GM18498 (cell line): ENCODE measurements around the gene ADAMTS13.

Source experiments
- ATAC-seq: cut with Tn5 transposase; IDR thresholded peaks from one replicate; pipeline ENCODE4 v1.9.1; 2021; ENCODE audit warnings: mild to moderate bottlenecking, moderate library complexity; ENCODE audit not compliant: unreplicated experiment

The ADAMTS13 gene

GRCh38 chr9:133470427-133470924 lies 48.3 kb downstream of the ADAMTS13 start:
- no peak for ATAC-seq

- ATAC-seq, result no peak
Observed at GRCh38 chr9:133470988-133471387, 48.8 kb downstream of the ADAMTS13 start.

DNA sequence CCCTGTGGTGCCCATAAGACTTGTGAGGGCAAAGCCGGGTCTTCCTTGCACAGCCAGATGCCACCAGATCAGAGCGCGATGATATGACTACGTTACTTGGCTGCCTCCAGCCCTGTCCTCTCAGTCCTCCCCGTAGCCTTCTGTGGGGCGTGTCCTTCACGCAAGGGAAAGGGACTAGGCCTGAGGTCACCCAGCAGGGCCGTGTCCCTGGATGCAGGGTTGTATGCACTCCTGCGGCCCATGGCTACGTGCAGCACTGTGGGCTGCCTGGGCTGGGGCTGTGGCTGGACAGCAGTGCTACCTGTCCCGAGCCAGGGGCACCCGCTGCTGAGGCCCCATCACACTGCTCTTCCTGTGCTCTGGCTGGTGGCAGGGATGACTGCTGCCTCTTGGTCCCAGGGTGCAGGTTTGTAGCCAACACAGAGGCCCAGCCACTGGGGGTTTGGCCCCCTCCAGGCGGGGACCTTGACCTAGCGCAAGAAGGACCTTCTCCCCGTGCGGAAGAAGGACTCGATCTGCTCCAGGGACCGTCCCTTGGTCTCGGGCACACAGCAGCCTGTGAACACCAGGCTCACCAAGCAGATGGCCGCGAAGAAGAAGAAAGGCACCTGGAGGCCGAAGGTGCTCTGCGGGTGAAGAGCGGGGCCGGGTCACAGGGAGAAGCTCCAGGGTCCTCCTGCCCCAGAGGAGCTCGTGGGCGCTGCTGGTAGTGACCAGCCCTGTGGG lies 49.5 kb downstream of the ADAMTS13 start:
- ATAC-seq, result no peak

GRCh38 chr9:133472277-133472645 lies 50.1 kb downstream of the ADAMTS13 start:
- no peak for ATAC-seq

DNA sequence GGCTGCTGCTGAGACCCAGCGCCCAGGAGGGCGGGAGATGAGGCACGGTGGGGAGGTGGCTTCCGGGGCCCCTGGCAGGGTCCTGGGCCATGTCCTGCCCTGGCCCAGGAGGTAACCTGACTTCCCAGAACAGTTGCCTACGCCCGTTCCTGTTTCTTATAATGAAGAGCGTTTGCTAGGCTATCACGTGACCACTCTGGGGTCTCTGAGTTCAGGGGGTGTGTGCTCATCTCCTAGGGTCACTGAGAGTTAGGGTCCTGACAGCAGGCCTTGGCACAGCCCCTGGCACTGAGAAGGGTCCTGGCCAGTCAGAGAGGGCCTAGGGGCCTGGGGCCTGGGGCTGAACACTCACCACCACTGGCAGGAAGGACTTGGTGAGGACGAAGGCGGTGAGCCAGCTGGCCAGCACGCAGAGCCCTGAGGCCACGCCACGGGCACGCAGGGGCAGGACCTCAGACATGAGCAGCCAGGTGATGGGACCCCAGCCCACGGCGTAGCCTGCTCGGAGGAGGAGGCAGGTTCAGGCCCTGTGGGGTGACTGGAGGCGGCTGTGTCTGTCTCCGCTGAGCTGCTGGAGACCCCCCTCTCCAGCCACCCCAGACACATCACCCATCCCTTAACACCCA lies 50.7 kb downstream of the ADAMTS13 start:
- ATAC-seq, result no peak

GRCh38 chr9:133473743-133474142 lies 51.6 kb downstream of the ADAMTS13 start:
- no peak for ATAC-seq

DNA sequence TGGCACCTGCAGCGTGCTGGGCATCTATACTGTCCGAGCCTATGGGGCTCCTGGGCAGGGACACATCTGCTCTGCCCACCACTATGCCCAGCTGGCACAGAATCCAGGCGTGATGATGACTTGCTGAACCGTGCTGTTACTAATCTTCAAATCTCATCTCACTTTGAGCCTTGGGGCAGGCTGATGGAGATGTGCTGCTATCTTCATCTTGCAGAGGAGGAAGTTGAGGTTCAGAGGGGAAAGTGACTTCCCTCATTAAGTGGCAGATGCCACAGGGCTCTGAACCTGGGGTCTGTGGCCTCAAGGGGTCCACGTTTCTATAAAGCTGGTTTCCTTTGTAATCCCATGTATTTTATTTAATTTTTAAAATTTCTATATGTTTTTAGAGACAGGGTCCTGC lies 52.0 kb downstream of the ADAMTS13 start:
- no peak for ATAC-seq

DNA sequence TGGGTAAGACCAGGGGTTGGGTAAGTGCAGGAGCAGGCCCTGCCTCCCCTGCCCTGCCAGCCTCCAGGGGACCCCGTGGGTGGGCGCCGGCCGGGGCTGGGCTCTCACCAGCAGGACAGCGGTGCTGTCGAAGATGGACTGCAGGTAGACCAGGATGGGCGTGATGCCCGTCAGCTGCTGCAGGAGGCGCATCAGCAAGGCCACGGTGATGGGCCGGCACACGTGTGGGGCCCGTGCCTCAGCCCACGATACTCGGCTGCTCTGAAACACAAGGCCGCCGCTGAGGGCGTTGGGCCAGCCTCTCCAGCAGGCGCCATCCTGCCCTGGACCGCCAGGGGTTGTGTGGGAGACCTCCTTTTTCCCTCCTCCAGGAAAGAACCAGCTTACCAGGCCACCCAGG lies 52.7 kb downstream of the ADAMTS13 start:
- no peak for ATAC-seq

- no peak for ATAC-seq
Observed at GRCh38 chr9:133475292-133476012, 53.3 kb downstream of the ADAMTS13 start.

- no peak for ATAC-seq
Observed at GRCh38 chr9:133476036-133476931, 54.1 kb downstream of the ADAMTS13 start.

DNA sequence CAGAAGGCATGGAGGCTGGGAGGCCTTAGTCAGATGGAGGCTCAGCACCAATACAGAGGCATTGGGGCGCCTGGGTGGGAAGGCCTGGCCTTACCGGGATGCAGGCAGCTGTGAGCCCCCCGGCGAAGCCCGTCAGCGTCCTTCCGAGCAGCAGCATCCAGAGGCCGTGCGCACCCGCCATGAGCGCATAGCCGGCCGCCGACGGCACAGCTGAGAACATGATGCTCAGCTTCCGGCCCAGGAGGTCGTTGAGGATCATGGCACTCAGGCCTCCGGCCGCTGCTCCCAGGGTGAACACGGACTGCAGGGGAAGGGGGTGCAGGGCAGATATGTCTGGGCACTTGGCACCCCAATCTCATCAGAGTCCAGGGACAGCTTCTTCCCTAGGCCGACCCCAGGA lies 54.8 kb downstream of the ADAMTS13 start:
- ATAC-seq, result no peak

DNA sequence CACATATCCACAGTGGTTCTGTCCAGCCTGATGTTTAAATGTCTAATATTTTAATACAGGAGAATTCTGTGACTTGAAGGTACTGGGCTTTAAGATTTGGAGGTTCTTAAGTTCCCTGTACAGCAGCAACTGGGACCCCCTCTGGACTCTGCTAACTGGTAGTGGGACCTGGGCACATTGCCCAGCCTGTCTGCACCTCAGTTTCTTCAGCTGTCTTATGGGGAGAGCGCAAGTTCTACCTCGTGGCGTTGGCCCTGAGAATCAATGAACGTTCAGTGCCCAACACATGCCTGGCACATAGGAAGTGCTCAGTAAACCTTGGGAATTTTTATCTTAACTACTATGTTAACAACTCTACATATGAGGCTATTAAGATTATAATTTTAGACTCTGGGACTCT lies 55.3 kb downstream of the ADAMTS13 start:
- ATAC-seq, result no peak

DNA sequence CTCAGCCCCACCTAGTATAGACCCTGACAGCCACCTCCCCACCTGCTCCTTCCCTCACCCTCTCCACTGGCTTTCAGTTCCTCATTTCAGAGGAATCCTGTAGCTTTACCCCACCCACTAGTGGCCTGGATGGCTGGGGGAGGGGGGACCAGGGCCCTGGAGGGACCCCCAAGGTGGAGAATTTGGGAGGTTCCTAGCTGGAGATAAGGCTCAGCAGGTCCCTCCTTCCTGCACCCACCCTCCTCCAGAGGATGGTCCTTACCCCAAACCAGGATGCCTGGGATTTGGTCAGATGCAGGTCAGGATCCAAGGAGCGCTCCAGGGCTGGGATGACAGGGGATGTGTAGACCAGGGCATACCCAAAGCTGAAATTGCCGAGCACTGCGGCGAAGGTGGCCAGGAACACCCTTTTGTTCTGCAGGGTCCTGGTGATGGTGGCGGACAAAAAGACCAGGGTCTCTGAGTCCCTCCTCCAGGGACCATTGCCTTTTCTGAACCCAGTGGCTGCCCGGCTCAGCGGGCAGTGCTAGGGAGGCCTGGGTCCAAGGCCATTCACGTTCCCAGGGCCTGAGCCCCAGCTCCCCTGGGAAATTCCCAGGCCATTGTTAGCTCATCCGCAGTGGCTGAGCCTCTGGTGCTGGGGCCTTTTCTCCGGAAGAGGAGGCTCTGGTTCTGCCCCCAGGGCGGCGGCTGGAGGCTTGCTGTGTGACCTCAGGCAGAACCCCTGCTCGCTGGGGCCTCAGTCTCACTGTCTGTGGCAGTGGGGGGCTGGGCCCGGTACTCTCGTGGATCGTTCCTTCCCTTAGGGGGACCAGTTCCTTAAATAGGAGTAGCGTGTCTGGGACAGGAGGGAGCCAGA lies 56.1 kb downstream of the ADAMTS13 start:
- ATAC-seq, result peak; percentile 47

DNA sequence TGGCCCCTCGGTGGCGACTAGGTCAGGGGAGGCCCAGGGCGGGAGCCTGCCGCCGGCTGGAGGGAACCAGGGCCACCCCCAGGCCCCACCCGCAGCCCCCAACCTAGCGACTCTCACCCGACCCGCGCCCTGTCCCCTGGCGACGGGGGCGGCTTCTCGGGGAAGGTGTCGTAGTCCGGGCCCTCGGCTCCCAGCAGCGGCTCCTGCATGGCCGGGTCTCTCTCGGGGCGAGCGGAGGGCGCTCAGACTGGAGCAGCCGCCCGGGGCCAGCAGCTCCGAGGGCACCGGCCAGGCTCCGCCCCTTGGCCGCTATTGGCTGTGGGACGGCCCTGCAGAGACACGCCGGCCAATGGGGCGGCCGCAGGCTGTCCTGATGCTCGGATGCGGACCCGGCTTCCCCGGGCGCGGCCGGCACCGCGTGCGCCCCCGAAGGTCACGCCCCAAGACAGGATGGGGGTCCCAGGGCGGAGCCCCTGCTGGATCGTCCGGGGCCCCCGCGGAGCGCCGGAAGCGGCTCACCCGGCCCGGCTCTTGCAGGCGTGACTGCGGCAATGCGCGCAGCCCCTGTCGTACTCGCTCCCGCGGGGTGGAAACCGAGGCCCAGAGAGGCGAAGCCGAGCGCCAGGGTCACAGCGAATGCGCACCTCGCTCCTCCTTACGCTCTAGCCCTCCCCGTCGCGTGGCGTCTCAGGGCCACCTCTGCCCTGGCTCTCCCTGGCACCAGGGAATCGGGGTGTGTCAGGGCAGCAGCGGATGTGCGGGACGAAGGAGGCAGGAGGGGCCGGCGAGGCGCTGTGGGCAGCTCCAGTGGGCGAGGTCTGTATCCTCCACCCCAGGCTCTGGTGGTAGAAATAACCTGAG lies 56.9 kb downstream of the ADAMTS13 start, which contains the start of gene SLC2A6:
TSS of gene SLC2A6 (minus strand) at position 249 of the 861 bp plus-strand sequence. CDS start at position 209, 40 bp downstream.
- peak; percentile 93 for ATAC-seq

- ATAC-seq, result no peak
Observed at GRCh38 chr9:133483611-133484010, 61.4 kb downstream of the ADAMTS13 start.

DNA sequence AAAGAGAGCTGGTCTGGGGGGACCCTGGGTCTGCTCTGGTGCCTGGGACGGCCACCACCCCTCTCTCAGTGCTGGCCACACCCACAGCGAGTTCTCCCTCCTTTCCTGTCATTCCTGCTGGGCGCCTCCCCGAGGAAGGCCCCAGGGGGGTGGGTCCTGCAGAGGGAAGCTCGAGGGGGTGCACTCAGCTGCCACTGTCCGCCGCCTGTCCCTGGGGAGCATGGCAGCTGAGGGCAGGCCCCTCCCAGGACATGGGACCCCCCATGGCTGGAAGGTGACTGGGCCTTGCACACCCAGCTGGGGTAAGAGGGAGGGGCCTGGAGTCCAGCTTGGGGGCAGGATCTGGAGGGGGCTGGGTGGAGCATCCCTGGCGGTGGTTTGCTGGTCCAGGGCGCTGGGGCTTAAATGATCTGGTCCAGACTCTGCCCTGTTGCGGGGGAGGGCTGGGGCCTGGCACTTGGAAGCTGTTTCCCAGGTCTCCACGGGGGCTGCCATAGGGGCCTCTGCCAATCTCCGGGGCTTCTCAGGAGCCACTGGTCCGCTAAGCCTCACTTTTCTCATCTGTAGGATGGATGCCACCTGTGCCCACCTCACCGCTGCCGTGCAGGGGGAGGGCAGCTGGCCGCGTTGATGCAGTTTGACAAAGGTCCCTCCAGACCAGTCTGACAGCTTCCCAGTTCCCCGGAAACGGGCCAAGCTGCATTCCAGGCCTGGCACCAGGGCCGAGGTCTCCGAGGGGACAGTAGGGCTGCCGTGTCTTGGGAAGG lies 62.7 kb downstream of the ADAMTS13 start:
- no peak for ATAC-seq

- ATAC-seq, result no peak
Observed at GRCh38 chr9:133485531-133486260, 63.5 kb downstream of the ADAMTS13 start.
